Measurements from ENCODE around the gene ZNF277. TPM values are rescaled to one million over a fixed set of nuclear protein-coding genes. Genes with fewer than 3 reads are reported as not detected.

The ZNF277 gene
- total and polyA plus RNA-seq, 7 experiments from 2014 or later: 19.5 to 38.8 (median 25.9) TPM

DNA sequence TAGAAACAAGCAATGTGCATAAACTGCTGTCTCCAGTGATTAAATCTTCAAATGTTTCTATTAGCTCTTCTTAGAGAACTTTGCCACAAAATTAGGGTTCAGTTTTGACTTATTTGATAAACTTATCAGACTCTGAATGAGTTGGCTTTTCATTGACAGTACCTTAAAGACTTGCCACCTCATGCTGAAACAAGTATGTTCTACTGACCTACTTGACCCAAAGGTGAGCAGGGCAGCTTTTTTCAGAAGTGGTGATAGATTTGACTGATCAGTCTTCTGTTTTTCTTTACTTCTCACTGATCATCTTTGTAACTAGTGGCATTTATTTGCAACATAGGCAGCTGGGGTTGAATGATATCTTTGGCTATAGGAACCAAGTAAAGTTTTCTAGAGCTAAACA lies 7.8 kb downstream of the ZNF277 start:
- no peak for DNase-seq
- Mint-ChIP-seq H3K4me3 (no peak overlapping the region), H3K27ac (no peak overlapping the region), H3K4me1 (peaks cover 11 to 71% (median 58%) of the 10 kb centered on the region in 7 donors), H3K36me3 (peaks cover 0 to 28% (median 14%) of the 10 kb centered on the region in 5 donors), H3K27me3 (no peaks in the 10 kb centered on the region), H3K9me3 (no peaks in the 10 kb centered on the region)
- no peaks in the 10 kb centered on the region for H3K36me3 ChIP-seq (ENCODE audit: control insufficient read depth in 2 of 3, insufficient read depth in 3 of 3, low read length in 3 of 3)
- no peak for ATAC-seq
- intact Hi-C loops (cut with micrococcal nuclease): no loop called here
- H3K27ac ChIP-seq (ENCODE audit: low read depth, low read length): no peak overlapping the region
- H3K27me3 ChIP-seq (ENCODE audit: control insufficient read depth in 2 of 2, insufficient read depth in 2 of 2, low read length in 2 of 2): no peaks in the 10 kb centered on the region
- H3K9me3 ChIP-seq (ENCODE audit: control insufficient read depth in 2 of 3, low read length in 3 of 3): no peaks in the 10 kb centered on the region
- ChIA-PET POLR2A (no interaction called here), CTCF (interaction anchor here (1.5 kb wide), 1 partner anchor 7 kb away, joined by 3 read pairs; the partner anchor contains the start of gene ZNF277)
- no peaks in the 10 kb centered on the region for H3K4me1 ChIP-seq (ENCODE audit: control insufficient read depth in 2 of 2, insufficient read depth in 2 of 2, low read length in 2 of 2)
- no peak overlapping the region for H3K4me3 ChIP-seq (ENCODE audit: low read length)

DNA sequence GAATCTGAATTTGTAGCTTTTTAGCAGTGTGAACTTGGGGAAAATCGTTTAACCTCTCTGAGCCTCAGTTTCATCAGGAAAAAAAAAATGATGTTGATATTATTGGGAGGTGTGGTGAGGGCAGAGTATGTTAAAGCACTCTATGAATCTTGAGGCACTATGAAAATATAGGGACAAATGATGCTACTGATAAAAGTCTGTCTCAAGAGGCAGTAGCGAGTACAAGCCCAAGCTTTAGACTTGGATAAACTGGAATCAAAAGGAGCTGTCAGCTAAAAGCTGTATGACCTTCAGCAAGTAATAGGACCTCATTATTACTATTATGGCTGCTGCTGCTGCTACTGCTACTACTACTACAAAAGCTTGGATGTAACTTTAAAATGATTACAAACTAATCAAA lies 8.4 kb downstream of the ZNF277 start:
- H3K27ac ChIP-seq (ENCODE audit: low read depth, low read length): no peak overlapping the region
- intact Hi-C loops (cut with micrococcal nuclease): no loop called here
- H3K27me3 Mint-ChIP-seq: no peaks in the 10 kb centered on the region
- H3K27ac Mint-ChIP-seq: no peak overlapping the region
- H3K4me3 Mint-ChIP-seq: no peak overlapping the region
- ATAC-seq (no peak), DNase-seq (no peak)
- H3K4me1 Mint-ChIP-seq: peaks cover 10 to 73% (median 64%) of the 10 kb centered on the region in 7 donors
- no peak overlapping the region for H3K4me3 ChIP-seq (ENCODE audit: low read length)
- peaks cover 0 to 33% (median 14%) of the 10 kb centered on the region in 5 donors for H3K36me3 Mint-ChIP-seq
- ChIA-PET CTCF (interaction anchor here (1.5 kb wide), 1 partner anchor 8 kb away, joined by 3 read pairs; the partner anchor contains the start of gene ZNF277), POLR2A (interaction anchor here (1.3 kb wide), 1 partner anchor 8 kb away, joined by 4 read pairs; the partner anchor contains the start of gene ZNF277)
- H3K9me3 Mint-ChIP-seq: no peaks in the 10 kb centered on the region
- no peaks in the 10 kb centered on the region for H3K4me1 ChIP-seq (ENCODE audit: control insufficient read depth in 2 of 2, insufficient read depth in 2 of 2, low read length in 2 of 2)
- H3K36me3 ChIP-seq (ENCODE audit: control insufficient read depth in 2 of 3, insufficient read depth in 3 of 3, low read length in 3 of 3): no peaks in the 10 kb centered on the region
- no peaks in the 10 kb centered on the region for H3K27me3 ChIP-seq (ENCODE audit: control insufficient read depth in 2 of 2, insufficient read depth in 2 of 2, low read length in 2 of 2)
- H3K9me3 ChIP-seq (ENCODE audit: control insufficient read depth in 2 of 3, low read length in 3 of 3): no peaks in the 10 kb centered on the region

DNA sequence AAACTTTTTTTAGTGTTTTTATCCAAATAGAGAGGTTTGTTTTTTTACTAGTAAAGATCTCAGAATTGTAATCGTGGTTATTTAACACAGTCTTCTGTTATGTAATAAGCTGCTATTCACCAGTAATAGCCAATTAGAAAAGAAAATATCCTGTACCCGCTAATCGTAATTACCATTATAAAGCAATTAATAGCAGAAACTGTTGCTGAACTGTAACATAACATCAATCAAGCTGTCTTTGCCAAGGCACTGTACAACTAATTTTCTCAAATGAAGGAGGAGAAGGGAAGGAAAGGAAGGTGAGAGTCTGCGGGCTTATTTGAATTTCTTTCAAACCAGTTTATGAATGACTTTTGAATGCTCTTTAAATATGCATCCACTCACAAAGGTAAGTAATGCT lies 9.3 kb downstream of the ZNF277 start:
- Mint-ChIP-seq H3K4me3 (no peak overlapping the region), H3K27me3 (no peaks in the 10 kb centered on the region), H3K36me3 (peaks cover 0 to 42% (median 14%) of the 10 kb centered on the region in 5 donors), H3K27ac (no peak overlapping the region), H3K4me1 (peaks cover 10 to 80% (median 71%) of the 10 kb centered on the region in 7 donors), H3K9me3 (no peaks in the 10 kb centered on the region)
- Histone ChIP-seq H3K36me3 (ENCODE audit: control insufficient read depth in 2 of 3, insufficient read depth in 3 of 3, low read length in 3 of 3) (no peaks in the 10 kb centered on the region), H3K4me1 (ENCODE audit: control insufficient read depth in 2 of 2, insufficient read depth in 2 of 2, low read length in 2 of 2) (no peaks in the 10 kb centered on the region), H3K27ac (ENCODE audit: low read depth, low read length) (no peak overlapping the region), H3K27me3 (ENCODE audit: control insufficient read depth in 2 of 2, insufficient read depth in 2 of 2, low read length in 2 of 2) (no peaks in the 10 kb centered on the region), H3K9me3 (ENCODE audit: control insufficient read depth in 2 of 3, low read length in 3 of 3) (no peaks in the 10 kb centered on the region), H3K4me3 (ENCODE audit: low read length) (no peak overlapping the region)
- intact Hi-C loops (cut with micrococcal nuclease): no loop called here
- ATAC-seq (no peak), DNase-seq (no peak)
- ChIA-PET CTCF (interaction anchor here (1.5 kb wide), 1 partner anchor 9 kb away, joined by 3 read pairs; the partner anchor contains the start of gene ZNF277), POLR2A (interaction anchor here (1.3 kb wide), 1 partner anchor 9 kb away, joined by 4 read pairs; the partner anchor contains the start of gene ZNF277)

DNA sequence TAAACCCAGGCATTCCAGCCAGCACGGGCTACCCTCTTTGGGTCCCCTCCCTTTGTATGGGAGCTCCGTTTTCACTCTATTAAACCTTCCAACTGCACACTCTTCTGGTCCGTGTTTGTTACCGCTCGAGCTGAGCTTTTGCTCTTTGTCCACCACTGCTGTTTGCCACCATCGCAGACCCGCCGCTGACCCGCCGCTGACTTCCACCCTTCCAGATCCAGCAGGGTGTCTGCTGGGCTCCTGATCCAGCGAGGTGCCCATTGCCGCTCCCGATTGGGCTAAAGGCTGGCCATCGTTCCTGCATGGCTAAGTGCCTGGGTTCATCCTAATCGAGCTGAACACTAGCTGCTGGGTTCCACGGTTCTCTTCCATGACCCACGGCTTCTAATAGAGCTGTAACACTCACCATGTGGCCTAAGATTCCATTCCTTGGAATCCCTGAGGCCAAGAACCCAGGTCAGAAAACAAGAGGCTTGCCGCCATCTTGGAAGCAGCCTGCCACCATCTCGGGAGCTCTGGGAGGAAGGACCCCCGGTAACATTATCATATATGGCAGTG lies 14.5 kb downstream of the ZNF277 start:
- Mint-ChIP-seq H3K27me3 (no peaks in the 10 kb centered on the region), H3K9me3 (peaks cover 0 to 2% (median 0%) of the 10 kb centered on the region in 11 donors), H3K4me3 (no peak overlapping the region), H3K4me1 (peaks cover 8 to 77% (median 59%) of the 10 kb centered on the region in 7 donors), H3K36me3 (peaks cover 3 to 73% (median 34%) of the 10 kb centered on the region in 5 donors), H3K27ac (no peak overlapping the region)
- Histone ChIP-seq H3K9me3 (ENCODE audit: control insufficient read depth in 2 of 3, low read length in 3 of 3) (no peaks in the 10 kb centered on the region), H3K4me1 (ENCODE audit: control insufficient read depth in 2 of 2, insufficient read depth in 2 of 2, low read length in 2 of 2) (no peaks in the 10 kb centered on the region), H3K36me3 (ENCODE audit: control insufficient read depth in 2 of 3, insufficient read depth in 3 of 3, low read length in 3 of 3) (no peaks in the 10 kb centered on the region), H3K27ac (ENCODE audit: low read depth, low read length) (no peak overlapping the region), H3K4me3 (ENCODE audit: low read length) (no peak overlapping the region), H3K27me3 (ENCODE audit: control insufficient read depth in 2 of 2, insufficient read depth in 2 of 2, low read length in 2 of 2) (no peaks in the 10 kb centered on the region)
- DNase-seq (no peak), ATAC-seq (no peak)
- intact Hi-C loops (cut with micrococcal nuclease): no loop called here
- POLR2A ChIA-PET: no interaction called here
- CTCF ChIA-PET: no interaction called here

DNA sequence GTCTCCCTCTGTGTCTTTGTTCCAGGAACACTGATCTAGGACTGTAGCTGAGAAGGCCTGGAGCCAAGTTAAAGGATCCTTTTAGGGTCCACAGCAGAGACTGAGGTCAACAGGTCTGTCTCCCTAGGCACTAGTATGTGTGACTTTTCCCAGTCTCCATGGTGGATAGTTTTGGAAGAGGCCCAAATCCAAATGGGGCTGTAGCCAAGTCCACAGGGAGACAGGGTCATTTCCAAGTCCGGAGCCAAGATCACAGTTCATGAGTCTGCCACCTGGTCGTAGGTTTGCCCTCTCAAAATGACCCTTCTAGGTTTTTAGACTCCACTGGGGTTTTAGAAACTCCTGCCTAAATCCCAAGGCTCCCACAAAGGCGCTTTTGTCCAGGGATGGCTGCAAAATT lies 16.8 kb downstream of the ZNF277 start:
- H3K27me3 Mint-ChIP-seq: no peaks in the 10 kb centered on the region
- peaks cover 0 to 6% (median 0%) of the 10 kb centered on the region in 11 donors for H3K9me3 Mint-ChIP-seq
- intact Hi-C loops (cut with micrococcal nuclease): no loop called here
- no peak overlapping the region for H3K4me3 Mint-ChIP-seq
- H3K4me3 ChIP-seq (ENCODE audit: low read length): no peak overlapping the region
- H3K36me3 ChIP-seq (ENCODE audit: control insufficient read depth in 2 of 3, insufficient read depth in 3 of 3, low read length in 3 of 3): no peaks in the 10 kb centered on the region
- ChIA-PET POLR2A (no interaction called here), CTCF (no interaction called here)
- H3K36me3 Mint-ChIP-seq: peaks cover 0 to 66% (median 35%) of the 10 kb centered on the region in 5 donors
- H3K4me1 Mint-ChIP-seq: peaks cover 0 to 69% (median 51%) of the 10 kb centered on the region in 7 donors
- H3K27ac ChIP-seq (ENCODE audit: low read depth, low read length): no peak overlapping the region
- H3K27ac Mint-ChIP-seq: no peak overlapping the region
- no peak for DNase-seq
- no peaks in the 10 kb centered on the region for H3K4me1 ChIP-seq (ENCODE audit: control insufficient read depth in 2 of 2, insufficient read depth in 2 of 2, low read length in 2 of 2)
- no peak for ATAC-seq
- no peaks in the 10 kb centered on the region for H3K9me3 ChIP-seq (ENCODE audit: control insufficient read depth in 2 of 3, low read length in 3 of 3)
- no peaks in the 10 kb centered on the region for H3K27me3 ChIP-seq (ENCODE audit: control insufficient read depth in 2 of 2, insufficient read depth in 2 of 2, low read length in 2 of 2)

DNA sequence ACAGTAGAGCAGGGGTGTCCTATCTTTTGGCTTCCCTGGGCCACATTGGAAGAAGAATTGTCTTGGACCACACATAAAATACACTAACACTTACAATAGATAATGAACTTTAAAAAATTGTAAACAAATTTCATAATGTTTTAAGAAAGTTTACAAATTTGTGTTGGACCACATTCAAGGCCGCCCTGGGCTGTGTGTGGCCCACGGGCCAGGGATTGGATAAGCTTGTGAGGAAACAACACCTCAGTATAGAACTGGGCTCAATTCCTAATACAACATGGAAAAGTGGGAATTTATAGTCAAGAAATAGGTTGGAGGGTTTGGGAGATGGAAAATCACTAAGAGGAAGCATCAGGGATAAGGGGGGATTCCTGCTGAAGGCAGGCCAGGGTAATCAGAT lies 17.7 kb downstream of the ZNF277 start:
- Mint-ChIP-seq H3K27ac (no peak overlapping the region), H3K27me3 (no peaks in the 10 kb centered on the region), H3K9me3 (peaks cover 0 to 6% (median 0%) of the 10 kb centered on the region in 11 donors), H3K36me3 (peaks cover 0 to 57% (median 26%) of the 10 kb centered on the region in 5 donors), H3K4me1 (peaks cover 0 to 67% (median 55%) of the 10 kb centered on the region in 7 donors), H3K4me3 (peak overlapping the region in 1 of 10 donors; percentile 22)
- Histone ChIP-seq H3K36me3 (ENCODE audit: control insufficient read depth in 2 of 3, insufficient read depth in 3 of 3, low read length in 3 of 3) (no peaks in the 10 kb centered on the region), H3K9me3 (ENCODE audit: control insufficient read depth in 2 of 3, low read length in 3 of 3) (no peaks in the 10 kb centered on the region), H3K4me3 (ENCODE audit: low read length) (no peak overlapping the region), H3K27me3 (ENCODE audit: control insufficient read depth in 2 of 2, insufficient read depth in 2 of 2, low read length in 2 of 2) (no peaks in the 10 kb centered on the region), H3K27ac (ENCODE audit: low read depth, low read length) (no peak overlapping the region), H3K4me1 (ENCODE audit: control insufficient read depth in 2 of 2, insufficient read depth in 2 of 2, low read length in 2 of 2) (no peaks in the 10 kb centered on the region)
- POLR2A ChIA-PET: interaction anchor here (0.6 kb wide), 2 partner anchors 12 to 185 kb away, joined by 3 read pairs; no protein-coding TSS in a partner anchor
- intact Hi-C loops (cut with micrococcal nuclease): no loop called here
- CTCF ChIA-PET: no interaction called here
- DNase-seq (no peak), ATAC-seq (no peak)

DNA sequence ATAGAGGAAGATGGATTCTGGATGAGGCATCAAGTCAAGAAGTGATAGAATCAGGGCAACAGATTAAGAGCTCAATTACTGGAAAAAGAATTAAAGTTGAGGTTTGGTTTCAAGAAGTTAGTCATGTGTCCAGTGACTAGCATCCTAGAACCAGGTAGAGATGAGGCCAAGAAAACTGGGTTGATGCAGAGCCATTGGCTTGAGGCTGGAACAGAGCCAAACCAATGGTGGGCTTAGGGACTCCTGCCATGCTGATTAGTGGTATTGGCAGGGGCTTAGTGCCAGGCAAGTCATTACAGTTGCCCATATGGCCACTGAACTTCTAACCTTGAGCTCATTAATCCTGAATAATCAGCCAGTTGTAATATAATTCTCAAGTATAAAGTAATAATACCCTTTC lies 18.5 kb downstream of the ZNF277 start:
- no peak overlapping the region for H3K27ac ChIP-seq (ENCODE audit: low read depth, low read length)
- Mint-ChIP-seq H3K36me3 (peaks cover 0 to 51% (median 26%) of the 10 kb centered on the region in 5 donors), H3K4me3 (no peak overlapping the region), H3K27me3 (no peaks in the 10 kb centered on the region), H3K27ac (no peak overlapping the region), H3K9me3 (peaks cover 0 to 6% (median 0%) of the 10 kb centered on the region in 11 donors), H3K4me1 (peaks cover 0 to 65% (median 55%) of the 10 kb centered on the region in 7 donors)
- H3K4me1 ChIP-seq (ENCODE audit: control insufficient read depth in 2 of 2, insufficient read depth in 2 of 2, low read length in 2 of 2): no peaks in the 10 kb centered on the region
- intact Hi-C loops (cut with micrococcal nuclease): no loop called here
- ChIA-PET CTCF (no interaction called here), POLR2A (interaction anchor here (0.6 kb wide), 1 partner anchor 184 kb away, joined by 3 read pairs; no protein-coding TSS in a partner anchor)
- H3K36me3 ChIP-seq (ENCODE audit: control insufficient read depth in 2 of 3, insufficient read depth in 3 of 3, low read length in 3 of 3): no peaks in the 10 kb centered on the region
- H3K9me3 ChIP-seq (ENCODE audit: control insufficient read depth in 2 of 3, low read length in 3 of 3): no peaks in the 10 kb centered on the region
- DNase-seq: no peak
- H3K27me3 ChIP-seq (ENCODE audit: control insufficient read depth in 2 of 2, insufficient read depth in 2 of 2, low read length in 2 of 2): no peaks in the 10 kb centered on the region
- ATAC-seq: no peak
- no peak overlapping the region for H3K4me3 ChIP-seq (ENCODE audit: low read length)
